Body of pancreas (tissue), 4 donors: ENCODE results near the gene POR. TPM values are rescaled to one million over a fixed set of nuclear protein-coding genes. Genes with fewer than 3 reads are reported as not detected.
"Not testable (repeated sequence)": the region's sequence is repeated elsewhere in the genome, so short reads cannot be mapped to it uniquely, and the experiment has no call there.

ENCODE experiments used
- ATAC-seq: fragments of 150-250 bp; one replicate; pipeline ENCODE4 v1.9.1; 2016
- DNase-seq, 4 donors: peaks; one replicate each; pipeline ENCODE4 v3.0.0-alpha.2; 2019
- H3K27ac ChIP-seq, 4 donors: fragments of 200-600 bp; sonication (generic); 1 replicate in 3 of 4; 2 replicates in 1 of 4; pipeline versions ENCODE4 v1.5.1 to v1.6.1; 2016 to 2019; ENCODE audit warnings: mild to moderate bottlenecking in 1 of 4, mixed read lengths in 1 of 4, moderate library complexity in 1 of 4
- H3K27me3 ChIP-seq, 2 donors: fragments of 200-600 bp; sonication (generic); one replicate each; pipeline ENCODE4 v1.6.0; 2016; ENCODE audit warnings: mild to moderate bottlenecking in 1 of 2
- H3K36me3 ChIP-seq, 2 donors: fragments of 200-600 bp; sonication (generic); replicated peaks in 1 of 2; 2 replicates each; pipeline ENCODE4 v1.5.1; 2016; ENCODE audit warnings: low read depth in 2 of 2; ENCODE audit not compliant: insufficient read depth in 1 of 2
- H3K4me1 ChIP-seq: fragments of 200-600 bp; sonication (generic); one replicate; pipeline ENCODE4 v1.6.0; 2016
- H3K4me3 ChIP-seq, 2 donors: fragments of 200-600 bp; sonication (generic); 1 replicate in 1 of 2; 2 replicates in 1 of 2; pipeline ENCODE4 v1.5.1; 2016 to 2019
- H3K9me3 ChIP-seq, 3 donors: fragments of 200-600 bp; sonication (generic); 1 replicate in 2 of 3; 2 replicates in 1 of 3; pipeline ENCODE4 v1.5.1; 2016
- POLR2A ChIP-seq, 3 donors: fragments of 450-650 bp; IDR thresholded peaks; one replicate each; pipeline ENCODE4 v1.6.1; 2016; ENCODE audit warnings: antibody characterized with exemption in 3 of 3, mild to moderate bottlenecking in 2 of 3
- WGBS, 2 donors: methylation state at CpG; one replicate each; pipeline ENCODE4 v1.1.5; 2017; 5-methylcytosine and 5-hydroxymethylcytosine counted together
- intact Hi-C: fragments of 100-400 bp; cut with DNase I; formaldehyde crosslinking; loops from one replicate; pipeline ENCODE4 v1.15.1; 2023
- total RNA-seq, 2 donors: library from RNA; depleted of rRNA; stranded (reverse); fragments of >200 nt; gene quantifications; one replicate each; pipeline ENCODE4 v1.1.0, GENCODE V29; 2016
- TF ChIP-seq, protein P1 (sequence below), 7 experiments: fragments of 450-650 bp in 4 of 7; fragments of 200-600 bp in 3 of 7; sonication (generic) in 3 of 7; IDR thresholded peaks; one replicate each; pipeline ENCODE4 v1.5.1; 2016 to 2019; ENCODE audit warnings: antibody characterized with exemption in 7 of 7

POR gene
- total RNA-seq, 2 donors from 2014 or later = 54.2 to 118 TPM

DNA sequence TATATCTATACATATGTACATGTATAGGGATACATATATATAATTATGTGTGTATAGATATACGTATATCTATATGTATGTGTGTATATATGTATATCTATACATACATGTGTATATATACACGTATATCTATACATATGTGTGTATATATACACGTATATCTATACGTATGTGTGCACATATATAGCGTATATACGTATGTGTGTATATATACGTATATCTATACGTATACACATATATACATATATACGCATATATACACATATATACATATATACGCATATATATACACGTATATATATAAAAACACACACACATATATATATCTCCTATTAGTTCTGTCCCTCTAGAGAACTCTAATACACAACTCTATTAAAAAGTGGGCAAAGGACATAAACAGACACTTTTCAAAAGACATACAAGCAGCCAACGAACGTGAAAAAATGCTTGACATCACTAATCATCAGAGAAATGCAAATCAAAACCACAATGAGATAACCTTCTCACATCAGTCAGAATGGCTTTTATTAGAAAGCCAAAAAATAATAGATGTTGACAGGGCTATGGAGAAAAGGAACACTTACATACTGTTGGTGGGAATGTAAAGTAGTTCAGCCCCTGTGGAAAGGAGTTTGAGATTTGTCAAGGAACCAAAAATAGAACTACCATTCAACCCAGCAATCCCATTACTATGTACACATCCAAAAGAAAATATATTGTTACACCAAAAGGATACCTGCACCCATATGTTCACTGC lies 101.4 kb downstream of the POR start:
- intact Hi-C loops = loop anchor here (5.0 kb wide), 1 partner anchor 149 kb away; no protein-coding TSS in a partner anchor
- Histone ChIP-seq H3K27ac (no peak overlapping the region), H3K27me3 (no peaks in the 10 kb centered on the region), H3K9me3 (no peaks in the 10 kb centered on the region), H3K4me3 (no peak overlapping the region), H3K36me3 (no peaks in the 10 kb centered on the region), H3K4me1 (no peaks in the 10 kb centered on the region)
- DNase-seq (no peak), ATAC-seq (no peak)
- no peak for TF ChIP-seq POLR2A (IDR thresholded peaks at IDR 0.05)
- TF ChIP-seq, protein P1, sequence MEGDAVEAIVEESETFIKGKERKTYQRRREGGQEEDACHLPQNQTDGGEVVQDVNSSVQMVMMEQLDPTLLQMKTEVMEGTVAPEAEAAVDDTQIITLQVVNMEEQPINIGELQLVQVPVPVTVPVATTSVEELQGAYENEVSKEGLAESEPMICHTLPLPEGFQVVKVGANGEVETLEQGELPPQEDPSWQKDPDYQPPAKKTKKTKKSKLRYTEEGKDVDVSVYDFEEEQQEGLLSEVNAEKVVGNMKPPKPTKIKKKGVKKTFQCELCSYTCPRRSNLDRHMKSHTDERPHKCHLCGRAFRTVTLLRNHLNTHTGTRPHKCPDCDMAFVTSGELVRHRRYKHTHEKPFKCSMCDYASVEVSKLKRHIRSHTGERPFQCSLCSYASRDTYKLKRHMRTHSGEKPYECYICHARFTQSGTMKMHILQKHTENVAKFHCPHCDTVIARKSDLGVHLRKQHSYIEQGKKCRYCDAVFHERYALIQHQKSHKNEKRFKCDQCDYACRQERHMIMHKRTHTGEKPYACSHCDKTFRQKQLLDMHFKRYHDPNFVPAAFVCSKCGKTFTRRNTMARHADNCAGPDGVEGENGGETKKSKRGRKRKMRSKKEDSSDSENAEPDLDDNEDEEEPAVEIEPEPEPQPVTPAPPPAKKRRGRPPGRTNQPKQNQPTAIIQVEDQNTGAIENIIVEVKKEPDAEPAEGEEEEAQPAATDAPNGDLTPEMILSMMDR (IDR thresholded peaks at IDR 0.05) = no peak
- 85 to 90% methylated on average over 13 of the region's 13 CpGs for WGBS, 2 donors

DNA sequence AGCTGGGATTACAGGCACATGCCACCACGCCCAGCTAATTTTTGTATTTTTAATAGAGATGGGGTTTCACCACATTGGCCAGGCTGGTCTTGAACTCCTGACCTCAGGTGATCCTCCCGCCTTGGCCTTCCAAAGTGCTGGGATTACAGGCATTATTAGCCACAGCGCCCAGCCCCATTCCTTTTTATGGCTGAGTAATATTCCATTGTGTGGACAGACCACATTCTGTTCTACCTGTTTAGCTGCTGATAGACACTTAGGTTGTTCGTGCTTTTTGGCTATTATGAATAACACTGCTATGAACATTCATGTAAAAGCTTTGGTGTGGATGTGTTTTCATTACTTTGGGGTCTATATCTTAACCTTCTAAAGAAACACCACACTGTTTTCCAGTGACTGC lies 103.6 kb downstream of the POR start:
- WGBS, 2 donors = 92 to 99% methylated on average over 4 of the region's 4 CpGs
- intact Hi-C loops = loop anchor here (5.0 kb wide), 1 partner anchor 151 kb away; no protein-coding TSS in a partner anchor
- not testable (repeated sequence) for ATAC-seq

DNA sequence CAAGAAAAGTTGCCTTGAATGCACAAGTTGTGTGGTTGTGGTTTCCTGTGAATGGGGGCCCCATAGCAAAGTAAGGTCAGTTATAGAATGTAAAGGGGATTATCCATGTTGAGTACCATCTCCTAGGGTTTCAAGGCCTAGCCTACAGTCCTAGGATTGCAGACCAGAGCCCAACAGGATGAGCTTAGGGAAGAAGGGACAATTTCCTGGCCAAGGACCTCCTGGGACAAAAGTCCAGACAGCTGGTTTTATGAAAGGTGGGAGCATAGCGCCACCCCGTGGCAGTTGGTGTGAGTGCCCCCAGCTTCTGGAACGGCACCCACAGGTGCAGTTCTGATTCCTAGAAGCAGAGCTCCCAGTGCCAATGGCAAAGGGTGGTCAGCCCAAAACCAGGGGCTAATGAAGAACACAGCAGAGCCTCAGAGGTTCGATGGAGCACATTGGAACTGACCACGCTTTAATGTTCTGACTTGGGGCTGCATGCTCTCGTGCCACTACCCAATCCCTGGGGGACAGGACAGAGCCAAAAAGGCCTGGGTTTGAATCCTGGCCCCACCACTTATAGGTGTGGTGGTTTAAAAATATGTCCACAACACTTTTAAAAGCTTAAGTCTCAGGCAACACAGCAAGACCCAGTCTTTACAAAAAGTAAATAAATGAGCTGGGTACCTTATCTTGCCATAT lies 105.2 kb downstream of the POR start:
- TF ChIP-seq, protein P1 (IDR thresholded peaks at IDR 0.05) = peak; percentile 80 to 90 (median 85)
- TF ChIP-seq POLR2A (IDR thresholded peaks at IDR 0.05) = no peak
- intact Hi-C loops = no loop called here
- Histone ChIP-seq H3K27ac (no peak overlapping the region), H3K9me3 (no peaks in the 10 kb centered on the region), H3K4me3 (no peak overlapping the region), H3K4me1 (no peaks in the 10 kb centered on the region), H3K27me3 (no peaks in the 10 kb centered on the region), H3K36me3 (peaks cover 0 to 5% of the 10 kb centered on the region in 2 donors)
- DNase-seq = peak; percentile 75 to 84 (median 80)
- ATAC-seq = peak; percentile 86
- 0 to 40% methylated on average over 2 to 6 of the region's 6 CpGs for WGBS, 2 donors

More for the DNA sequence above, 103.6 kb downstream of the POR start:
- DNase-seq, H3K27me3 ChIP-seq, H3K4me1 ChIP-seq, H3K27ac ChIP-seq, H3K9me3 ChIP-seq, H3K36me3 ChIP-seq, H3K4me3 ChIP-seq: not testable (repeated sequence)

DNA sequence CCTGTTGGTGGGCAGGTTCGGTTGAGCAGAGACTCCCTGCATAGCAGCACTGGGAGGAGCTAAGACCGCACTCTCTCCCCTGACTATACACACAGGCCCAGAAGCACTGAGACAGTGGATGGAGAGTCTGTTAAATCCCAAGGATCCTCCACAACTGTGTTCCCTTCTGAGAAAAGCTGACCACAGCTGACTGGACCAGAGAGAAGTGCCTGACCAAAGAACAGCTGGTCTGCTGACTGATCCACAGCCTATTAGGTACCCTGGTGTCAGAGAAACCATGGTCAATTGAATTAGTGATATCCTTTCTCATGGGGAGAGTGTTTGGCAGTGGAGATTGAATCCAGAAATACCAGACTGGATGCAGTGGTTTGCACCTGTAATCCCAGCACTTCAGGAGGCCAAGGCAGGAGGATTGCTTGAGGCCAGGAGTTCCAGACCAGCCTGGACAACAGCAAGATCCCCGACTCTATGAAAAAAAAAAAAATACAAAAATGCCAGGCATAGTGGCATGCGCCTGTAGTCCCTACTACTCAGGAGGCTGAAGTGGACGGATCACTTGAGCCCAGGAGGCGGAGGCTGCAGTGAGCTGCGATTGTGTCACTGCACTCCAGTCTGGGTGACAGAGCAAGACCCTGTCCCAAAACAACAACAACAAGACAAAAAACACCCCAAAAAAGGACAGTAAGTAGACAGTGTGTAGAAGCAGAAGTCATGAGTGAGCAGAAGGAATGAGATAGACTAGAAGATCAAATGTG lies 107.2 kb downstream of the POR start:
- no peak for ATAC-seq
- no peak for TF ChIP-seq POLR2A (IDR thresholded peaks at IDR 0.05)
- TF ChIP-seq, protein P1 (IDR thresholded peaks at IDR 0.05) = no peak
- no peaks in the 10 kb centered on the region for H3K4me1 ChIP-seq
- H3K9me3 ChIP-seq = no peaks in the 10 kb centered on the region
- 89 to 95% methylated on average over 6 to 7 of the region's 7 CpGs for WGBS, 2 donors
- H3K4me3 ChIP-seq = no peak overlapping the region
- H3K36me3 ChIP-seq = peaks cover 0 to 5% of the 10 kb centered on the region in 2 donors
- intact Hi-C loops = no loop called here
- no peak for DNase-seq
- H3K27ac ChIP-seq = no peak overlapping the region
- H3K27me3 ChIP-seq = no peaks in the 10 kb centered on the region

DNA sequence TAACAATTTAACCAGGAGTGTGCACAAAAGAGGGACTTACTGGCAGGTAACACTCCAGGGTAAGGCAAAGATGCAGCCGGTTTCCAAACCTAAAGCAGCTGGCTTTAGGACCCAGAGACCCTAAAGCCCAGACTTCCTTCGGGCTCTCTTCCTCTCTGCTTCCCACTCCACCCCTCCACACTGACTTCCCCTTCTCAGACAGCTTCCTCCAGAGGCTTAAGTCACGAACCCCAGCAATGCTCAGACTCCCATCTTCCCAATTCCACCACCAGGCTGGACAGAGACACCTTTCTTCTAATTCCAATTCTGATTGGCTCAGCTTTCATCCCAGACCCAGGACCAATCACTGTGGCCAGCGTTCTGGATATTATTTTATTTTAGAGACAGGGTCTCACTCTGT lies 108.0 kb downstream of the POR start:
- Histone ChIP-seq H3K4me3 (no peak overlapping the region), H3K27ac (no peak overlapping the region), H3K27me3 (no peaks in the 10 kb centered on the region), H3K4me1 (no peaks in the 10 kb centered on the region), H3K36me3 (peaks cover 0 to 5% of the 10 kb centered on the region in 2 donors), H3K9me3 (no peaks in the 10 kb centered on the region)
- 57 to 71% methylated on average over 4 of the region's 4 CpGs for WGBS, 2 donors
- TF ChIP-seq POLR2A (IDR thresholded peaks at IDR 0.05) = no peak
- TF ChIP-seq, protein P1 (IDR thresholded peaks at IDR 0.05) = no peak
- DNase-seq = peak in 1 of 4 donors; percentile 32
- intact Hi-C loops = no loop called here
- ATAC-seq = no peak

DNA sequence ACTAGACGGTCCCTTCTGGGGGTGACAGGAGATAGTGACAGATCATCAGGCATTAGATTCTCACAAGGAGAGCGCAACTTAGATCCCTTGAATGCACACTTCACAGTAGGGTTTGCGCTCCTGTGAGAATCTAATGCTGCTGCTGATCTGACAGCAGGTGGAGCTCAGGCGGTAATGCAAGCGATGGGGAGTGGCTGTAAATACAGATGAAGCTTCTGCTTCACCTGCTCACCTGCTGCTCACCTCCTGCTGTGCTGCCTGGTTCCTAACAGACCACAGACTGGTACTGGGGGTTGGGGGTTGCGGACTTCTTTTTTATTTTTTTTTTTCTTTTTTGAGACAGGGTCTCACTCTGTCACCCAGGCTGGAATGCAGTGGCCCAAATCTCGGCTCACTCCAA lies 114.7 kb downstream of the POR start:
- H3K36me3 ChIP-seq, H3K4me3 ChIP-seq, H3K9me3 ChIP-seq, ATAC-seq, H3K27ac ChIP-seq, intact Hi-C loops, H3K4me1 ChIP-seq, H3K27me3 ChIP-seq: not testable (repeated sequence)
- DNase-seq = peak in 1 of 4 donors; percentile 10
- 88 to 91% methylated on average over 7 of the region's 7 CpGs for WGBS, 2 donors
